ENCODE measurements around the gene NNAT. TPM values are rescaled to one million over a fixed set of nuclear protein-coding genes. Genes with fewer than 3 reads are reported as not detected.
"Not testable (repeated sequence)": the region's sequence is repeated elsewhere in the genome, so short reads cannot be mapped to it uniquely, and the experiment has no call there.

The NNAT gene
- total RNA-seq, 1 donor from 2014 or later = 0.15 TPM

DNA sequence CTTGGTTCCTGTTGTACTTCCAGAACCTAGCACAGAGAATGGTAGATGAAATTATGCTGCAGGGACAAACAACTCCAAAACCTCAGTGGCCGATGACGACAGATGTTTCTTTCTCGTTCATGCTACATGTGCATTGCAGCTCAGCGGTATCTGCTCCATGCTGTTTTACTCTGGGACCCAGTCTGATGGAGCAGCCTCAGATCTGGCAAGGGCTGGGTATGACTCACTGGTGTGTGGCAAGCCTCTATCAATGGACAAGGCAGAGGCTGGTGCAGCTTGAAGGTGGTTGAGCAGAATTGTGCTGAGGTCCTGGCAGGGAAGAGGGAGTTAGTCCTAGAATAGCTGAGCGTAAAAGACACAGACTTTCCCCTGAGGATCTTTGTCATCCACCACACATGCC lies 17.0 kb downstream of the NNAT start:
- peak; percentile 16 for DNase-seq (ENCODE audit: low spot score)
- ATAC-seq = no peak

DNA sequence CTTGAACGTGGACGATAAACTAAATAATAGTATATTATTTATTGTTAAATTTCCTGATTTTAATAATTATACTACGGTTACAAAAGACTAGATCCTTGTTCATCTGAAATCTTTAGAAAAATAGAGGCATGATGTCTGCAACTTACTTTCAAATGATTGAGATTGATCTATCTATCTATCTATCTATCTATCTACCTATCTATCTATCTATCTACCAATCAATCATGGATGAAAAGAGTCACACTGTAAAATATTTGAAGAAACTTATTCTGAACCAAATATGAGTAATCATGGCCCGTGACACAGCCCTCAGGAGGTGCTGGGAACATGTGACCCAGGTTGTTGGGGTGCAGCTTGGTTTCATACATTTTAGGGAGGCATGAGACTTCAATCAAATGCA lies 18.4 kb downstream of the NNAT start:
- DNase-seq (ENCODE audit: low spot score) (no peak), ATAC-seq (no peak)

GRCh38 chr20:37540001-37540400 lies 19.0 kb downstream of the NNAT start:
- DNase-seq (ENCODE audit: low spot score) (no peak), ATAC-seq (no peak)

- not testable (repeated sequence) for DNase-seq (ENCODE audit: low spot score); ATAC-seq
Measured at GRCh38 chr20:37540838-37541237, 19.8 kb downstream of the NNAT start.

DNA sequence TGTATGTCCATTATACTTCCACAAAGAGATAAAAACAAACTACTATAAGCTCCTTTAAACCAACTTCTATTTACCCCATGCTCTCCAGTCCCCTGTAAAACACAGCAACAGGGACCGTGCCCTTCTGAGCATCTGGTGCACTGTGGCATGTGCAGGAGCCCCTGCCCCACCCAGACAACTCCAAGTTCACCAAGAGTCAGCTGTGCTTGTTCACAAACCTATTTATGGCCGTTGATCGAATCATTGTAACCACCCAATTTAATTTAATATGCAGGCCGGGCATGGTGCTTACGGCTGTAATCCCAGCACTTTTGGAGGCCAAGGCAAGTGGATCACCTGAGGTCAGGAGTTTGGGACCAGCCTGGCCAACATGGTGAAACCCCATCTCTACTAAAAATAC lies 20.3 kb downstream of the NNAT start:
- ATAC-seq (no peak), DNase-seq (ENCODE audit: low spot score) (peak; percentile 19)

DNA sequence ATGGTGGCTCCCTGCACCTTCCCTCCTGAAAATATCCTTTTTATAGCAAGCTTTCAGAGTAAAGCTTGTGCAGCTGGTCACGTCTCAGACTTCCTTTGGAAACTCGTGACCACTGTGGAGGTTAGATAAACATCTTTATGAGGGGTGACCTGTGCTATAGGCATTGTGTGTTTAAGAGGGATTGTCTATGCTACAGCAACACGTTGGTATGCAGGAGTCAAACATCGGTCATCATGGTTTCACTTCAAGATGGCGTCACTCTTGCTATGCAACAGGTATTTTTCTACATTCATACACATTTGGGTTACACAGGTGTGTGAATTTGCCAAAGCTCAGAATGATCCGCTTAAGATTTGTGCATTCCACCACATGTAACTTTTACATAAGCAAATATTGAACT lies 21.2 kb downstream of the NNAT start:
- DNase-seq (ENCODE audit: low spot score) (peak; percentile 1), ATAC-seq (no peak)

GRCh38 chr20:37543828-37544227 lies 22.8 kb downstream of the NNAT start:
- ATAC-seq (peak; percentile 49), DNase-seq (ENCODE audit: low spot score) (peak; percentile 27)

- DNase-seq (ENCODE audit: low spot score) = peak; percentile 16
- no peak for ATAC-seq
Measured at GRCh38 chr20:37544386-37544785, 23.3 kb downstream of the NNAT start.

- no peak for ATAC-seq
- no peak for DNase-seq (ENCODE audit: low spot score)
Measured at GRCh38 chr20:37545516-37545915, 24.5 kb downstream of the NNAT start.

DNA sequence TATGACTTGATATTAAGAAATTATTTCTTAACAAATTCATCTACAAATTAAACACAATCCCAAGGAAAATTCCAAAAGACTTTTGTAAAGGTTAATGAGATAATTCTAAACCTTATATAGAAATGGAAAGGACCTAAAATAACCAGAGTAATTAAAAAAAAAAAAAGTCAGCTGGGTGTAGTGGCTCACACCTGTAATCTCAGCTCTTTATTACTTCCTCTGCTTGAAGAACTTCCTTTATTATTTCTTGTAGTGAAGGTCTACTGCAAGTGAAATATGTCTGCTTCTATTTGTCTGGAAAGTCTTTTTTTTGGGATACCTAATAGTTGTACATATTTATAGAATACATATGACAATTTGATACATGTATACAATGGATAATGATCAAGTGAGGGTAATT lies 26.9 kb downstream of the NNAT start:
- ATAC-seq (no peak), DNase-seq (ENCODE audit: low spot score) (no peak)

DNA sequence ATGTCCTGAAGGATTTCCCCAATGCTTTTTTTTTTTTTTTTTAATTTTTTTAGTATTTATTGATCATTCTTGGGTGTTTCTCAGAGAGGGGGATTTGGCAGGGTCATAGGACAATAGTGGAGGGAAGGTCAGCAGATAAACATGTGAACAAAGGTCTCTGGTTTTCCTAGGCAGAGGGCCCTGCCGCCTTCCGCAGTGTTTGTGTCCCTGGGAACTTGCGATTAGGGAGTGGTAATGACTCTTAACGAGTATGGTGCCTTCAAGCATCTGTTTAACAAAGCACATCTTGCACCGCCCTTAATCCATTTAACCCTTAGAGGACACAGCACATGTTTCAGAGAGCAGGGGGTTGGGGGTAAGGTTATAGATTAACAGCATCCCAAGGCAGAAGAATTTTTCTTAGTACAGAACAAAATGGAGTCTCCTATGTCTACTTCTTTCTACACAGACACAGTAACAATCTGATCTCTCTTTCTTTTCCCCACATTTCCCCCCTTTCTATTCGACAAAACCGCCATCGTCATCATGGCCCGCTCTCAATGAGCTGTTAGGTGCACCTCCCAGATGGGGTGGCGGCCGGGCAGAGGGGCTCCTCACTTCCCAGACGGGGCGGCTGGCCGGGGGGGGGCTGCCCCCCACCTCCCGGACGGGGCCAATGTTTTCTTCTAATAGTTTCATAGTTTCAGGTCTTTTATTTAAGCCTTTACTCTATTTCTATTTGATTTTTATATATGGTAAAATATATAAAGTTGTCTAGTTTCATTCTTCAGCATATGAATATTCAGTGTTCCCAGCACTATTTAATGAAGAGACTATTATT lies 29.3 kb downstream of the NNAT start:
- peak; percentile 8 for DNase-seq (ENCODE audit: low spot score)
- not testable (repeated sequence) for ATAC-seq

DNA sequence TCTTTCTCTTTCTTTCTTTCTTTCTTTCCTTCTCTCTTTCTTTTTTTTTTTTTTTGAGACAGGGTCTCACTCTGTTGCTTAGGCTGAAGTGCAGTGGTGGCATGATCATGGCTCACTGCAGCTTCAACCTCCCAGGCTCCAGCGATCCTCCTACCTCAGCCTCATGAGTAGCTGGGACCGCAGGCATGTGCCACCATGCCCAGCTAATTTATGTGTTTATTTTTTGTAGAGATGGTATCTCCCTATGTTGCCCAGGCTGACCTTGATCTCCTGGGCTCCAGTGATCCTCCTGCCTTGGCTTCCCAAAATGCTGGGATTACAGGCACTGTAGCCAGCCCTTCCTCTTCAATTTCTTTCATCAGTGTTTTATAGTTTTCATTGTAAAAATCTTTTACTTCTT lies 30.6 kb downstream of the NNAT start:
- ATAC-seq = not testable (repeated sequence)
- DNase-seq (ENCODE audit: low spot score) = peak; percentile 19

DNA sequence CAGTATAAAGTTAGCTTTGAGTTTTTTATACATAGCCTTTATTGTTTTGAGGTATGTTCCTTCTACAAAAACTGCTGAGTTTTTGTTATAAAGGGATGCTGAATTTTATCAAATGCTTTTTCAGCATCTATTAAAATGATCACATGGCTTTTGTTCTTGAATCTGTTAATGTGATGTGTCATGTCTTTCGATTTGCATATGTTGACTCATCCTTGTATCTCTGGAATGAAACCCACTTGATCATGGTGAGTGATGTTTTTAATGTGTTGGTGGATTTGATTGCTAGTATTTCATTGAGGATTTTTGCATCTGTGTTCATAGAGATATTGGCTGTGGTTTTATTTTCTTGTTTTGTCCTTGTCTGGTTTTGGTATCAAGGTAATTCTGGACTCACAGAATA lies 31.4 kb downstream of the NNAT start:
- DNase-seq (ENCODE audit: low spot score) = no peak
- ATAC-seq = no peak

DNA sequence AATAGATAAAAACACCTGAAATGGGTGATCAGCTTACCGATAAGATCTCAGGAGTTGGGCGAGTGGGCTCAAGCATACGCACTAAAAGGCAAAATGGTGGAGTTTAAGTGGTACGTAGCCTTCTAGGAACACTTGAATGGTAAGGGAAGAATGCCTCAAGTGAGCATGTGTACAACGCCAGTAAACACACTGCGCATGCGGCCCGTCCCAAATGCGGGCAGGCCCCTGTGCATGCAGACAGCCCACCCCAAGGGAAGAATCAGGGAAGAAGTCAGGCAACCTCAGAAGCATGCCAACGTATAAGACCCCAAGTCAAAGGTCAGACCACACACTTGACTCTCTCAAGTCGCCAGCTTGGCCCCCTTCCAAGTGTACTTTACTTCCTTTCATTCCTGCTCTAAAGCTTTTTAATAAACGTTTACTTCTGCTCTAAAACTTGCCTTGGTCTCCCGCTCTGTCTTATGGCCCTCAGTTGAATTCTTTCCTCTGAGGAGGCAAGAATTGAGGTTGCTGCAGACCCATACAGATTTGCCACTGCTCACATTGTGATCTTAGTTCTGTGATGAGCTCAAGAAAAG lies 33.8 kb downstream of the NNAT start:
- ATAC-seq = not testable (repeated sequence)
- DNase-seq (ENCODE audit: low spot score) = peak; percentile 32

GRCh38 chr20:37556538-37556937 lies 35.5 kb downstream of the NNAT start:
- no peak for ATAC-seq
- DNase-seq (ENCODE audit: low spot score) = peak; percentile 29

- ATAC-seq = no peak
- DNase-seq (ENCODE audit: low spot score) = peak; percentile 21
Measured at GRCh38 chr20:37558306-37558705, 37.3 kb downstream of the NNAT start.

- DNase-seq (ENCODE audit: low spot score) (peak; percentile 29), ATAC-seq (no peak)
Measured at GRCh38 chr20:37558779-37559178, 37.7 kb downstream of the NNAT start.

- ATAC-seq (no peak), DNase-seq (ENCODE audit: low spot score) (peak; percentile 14)
Measured at GRCh38 chr20:37559312-37560027, 38.4 kb downstream of the NNAT start.

DNA sequence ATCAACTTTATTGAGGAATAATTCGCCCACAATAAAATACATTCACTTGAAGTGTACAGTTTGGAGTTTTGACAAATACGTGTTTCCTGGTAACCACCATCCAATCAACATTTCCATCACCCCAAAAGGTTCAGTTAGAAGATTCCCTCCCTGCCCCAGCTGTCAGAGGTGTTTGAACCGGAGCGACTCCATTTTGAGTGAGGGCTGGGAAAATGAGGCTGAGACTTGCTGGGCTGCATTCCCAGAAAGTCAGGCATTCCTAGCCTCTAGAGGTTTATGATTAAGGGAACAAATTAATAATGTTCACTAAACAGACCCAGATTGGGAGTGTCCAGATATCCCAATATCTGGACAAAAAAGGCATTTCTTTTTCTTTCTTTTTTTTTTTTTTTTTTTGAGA lies 39.6 kb downstream of the NNAT start:
- DNase-seq (ENCODE audit: low spot score) (no peak), ATAC-seq (no peak)

DNA sequence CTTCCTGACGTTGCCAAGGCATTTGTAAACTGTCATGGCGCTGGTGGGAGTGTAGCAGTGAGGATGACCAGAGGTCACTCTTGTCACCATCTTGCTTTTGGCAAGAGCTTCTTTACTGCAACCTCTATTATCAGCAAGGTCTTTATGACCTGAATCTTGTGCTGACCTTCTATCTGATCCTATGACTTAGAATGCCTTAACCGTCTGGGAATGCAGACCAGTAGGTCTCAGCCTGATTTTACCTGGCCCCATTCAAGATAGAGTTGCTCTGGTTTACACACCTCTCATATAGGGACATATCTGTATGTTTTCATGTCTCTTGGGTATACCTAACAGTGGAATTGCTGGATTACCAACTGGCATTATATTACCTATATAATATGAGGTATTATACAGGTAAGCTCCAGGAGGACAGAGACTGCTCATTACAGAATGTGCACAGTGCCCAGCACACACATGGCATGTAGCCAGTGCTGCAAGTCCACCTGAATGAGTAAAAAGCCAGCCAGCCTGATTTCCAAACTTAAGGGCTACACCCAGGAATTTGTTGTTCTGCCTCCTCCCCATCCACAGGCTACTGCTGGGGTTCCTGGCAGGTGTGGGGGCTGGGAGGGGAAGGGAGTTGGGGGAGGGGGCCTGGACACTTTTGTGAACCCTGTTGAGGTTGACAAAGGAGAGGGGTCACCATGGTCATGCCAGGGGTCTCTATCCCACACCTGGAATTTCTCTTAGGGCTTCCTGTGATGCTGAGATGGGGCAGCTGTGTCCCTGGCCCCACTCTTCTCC lies 41.8 kb downstream of the NNAT start:
- DNase-seq (ENCODE audit: low spot score) (peak; percentile 28), ATAC-seq (no peak)

GRCh38 chr20:37564016-37564387 lies 43.0 kb downstream of the NNAT start:
- no peak for ATAC-seq

More at GRCh38 chr20:37564016-37564387, 43.0 kb downstream of the NNAT start:
- DNase-seq (ENCODE audit: low spot score) = no peak

All from left lobe of liver (tissue), 2 donors.